ENCODE data around the gene ZFYVE27. TPM values are rescaled to one million over a fixed set of nuclear protein-coding genes. Genes with fewer than 3 reads are reported as not detected.

ZFYVE27 gene
- total RNA-seq, 2 donors from 2014 or later, result 14.8 to 32.6 TPM

DNA sequence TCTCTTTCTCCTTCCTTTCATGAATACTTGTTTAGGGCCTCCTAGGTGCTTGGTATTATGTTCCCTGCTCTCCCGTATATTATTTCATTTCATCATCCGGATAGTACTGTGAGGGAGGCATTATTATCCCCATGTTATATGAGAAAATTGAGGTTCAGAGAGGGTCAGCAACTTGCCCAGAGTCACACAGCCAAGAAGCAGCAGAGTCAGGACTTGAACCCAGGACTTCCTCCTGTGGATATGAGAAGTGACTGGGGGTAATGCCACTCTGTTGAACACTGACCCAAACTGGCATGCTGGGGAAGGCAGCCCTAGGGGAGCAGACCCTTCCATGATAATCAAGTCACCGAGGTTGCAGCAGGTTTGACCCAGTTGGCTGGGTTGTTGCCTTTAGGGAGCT is 43.0 kb downstream of the ZFYVE27 start:
- no peaks in the 10 kb centered on the region for H3K27me3 ChIP-seq
- 75 to 83% methylated on average over 3 of the region's 3 CpGs for WGBS, 2 donors

DNA sequence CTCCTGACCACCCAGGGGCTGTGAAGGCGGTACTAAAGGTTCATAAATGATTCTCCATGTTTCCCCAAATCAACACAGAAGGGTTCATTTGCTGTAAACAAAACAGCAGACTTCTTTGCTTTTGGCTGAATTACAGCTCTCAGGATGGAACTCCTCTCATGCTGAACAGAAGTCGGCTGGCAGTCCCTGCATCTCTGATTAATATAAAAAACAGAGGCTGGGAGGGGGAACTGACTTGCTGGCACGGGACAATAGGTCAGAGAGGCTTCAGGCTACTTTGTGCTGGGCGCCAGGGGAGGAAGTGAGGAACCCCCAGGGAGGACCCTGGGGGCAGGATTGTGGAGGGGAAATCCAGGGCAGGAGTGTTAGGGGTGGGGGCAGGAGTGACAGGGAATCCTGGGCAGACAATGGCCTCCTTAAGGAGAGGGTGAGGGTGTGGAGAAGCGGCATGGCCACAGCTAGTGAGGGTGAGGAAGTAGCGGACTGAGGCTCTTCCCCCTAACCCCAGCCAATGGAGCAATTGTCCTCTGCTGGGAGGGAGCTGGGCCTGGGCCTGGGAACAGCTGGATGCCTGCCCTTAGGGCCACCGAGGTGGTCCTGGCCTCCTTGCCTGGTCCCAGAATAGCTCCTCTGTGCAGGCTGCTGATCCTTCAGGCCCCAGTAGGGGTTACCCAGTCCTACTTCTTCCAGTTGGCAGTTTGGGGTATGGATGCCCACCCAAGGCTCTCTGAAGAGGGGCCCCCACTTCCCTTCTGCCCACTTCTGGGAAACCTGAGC is 44.1 kb downstream of the ZFYVE27 start:
- WGBS, 2 donors, result 39 to 48% methylated on average over 6 to 7 of the region's 7 CpGs
- Histone ChIP-seq H3K4me1 (peaks cover 95% of the 10 kb centered on the region), H3K27ac (peak overlapping the region; percentile 69 to 91 (median 88)), H3K9me3 (no peaks in the 10 kb centered on the region), H3K27me3 (no peaks in the 10 kb centered on the region), H3K36me3 (replicated peaks in 1 of 2; ENCODE audit: insufficient read depth in 1 of 2, low read depth in 2 of 2) (no peaks in the 10 kb centered on the region), H3K4me3 (no peak overlapping the region)
- intact Hi-C loops (cut with DNase I), result no loop called here
- no peak for TF ChIP-seq POLR2A (IDR thresholded peaks at IDR 0.05)
- TF ChIP-seq, protein P1, sequence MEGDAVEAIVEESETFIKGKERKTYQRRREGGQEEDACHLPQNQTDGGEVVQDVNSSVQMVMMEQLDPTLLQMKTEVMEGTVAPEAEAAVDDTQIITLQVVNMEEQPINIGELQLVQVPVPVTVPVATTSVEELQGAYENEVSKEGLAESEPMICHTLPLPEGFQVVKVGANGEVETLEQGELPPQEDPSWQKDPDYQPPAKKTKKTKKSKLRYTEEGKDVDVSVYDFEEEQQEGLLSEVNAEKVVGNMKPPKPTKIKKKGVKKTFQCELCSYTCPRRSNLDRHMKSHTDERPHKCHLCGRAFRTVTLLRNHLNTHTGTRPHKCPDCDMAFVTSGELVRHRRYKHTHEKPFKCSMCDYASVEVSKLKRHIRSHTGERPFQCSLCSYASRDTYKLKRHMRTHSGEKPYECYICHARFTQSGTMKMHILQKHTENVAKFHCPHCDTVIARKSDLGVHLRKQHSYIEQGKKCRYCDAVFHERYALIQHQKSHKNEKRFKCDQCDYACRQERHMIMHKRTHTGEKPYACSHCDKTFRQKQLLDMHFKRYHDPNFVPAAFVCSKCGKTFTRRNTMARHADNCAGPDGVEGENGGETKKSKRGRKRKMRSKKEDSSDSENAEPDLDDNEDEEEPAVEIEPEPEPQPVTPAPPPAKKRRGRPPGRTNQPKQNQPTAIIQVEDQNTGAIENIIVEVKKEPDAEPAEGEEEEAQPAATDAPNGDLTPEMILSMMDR (IDR thresholded peaks at IDR 0.05), result no peak
- DNase-seq (peak in 1 of 4 donors; percentile 18), ATAC-seq (peak; percentile 4)

More for the DNA sequence above, 43.0 kb downstream of the ZFYVE27 start:
- Histone ChIP-seq H3K4me1 (peaks cover 96% of the 10 kb centered on the region), H3K27ac (peak overlapping the region; percentile 45 to 91 (median 88)), H3K9me3 (no peaks in the 10 kb centered on the region), H3K4me3 (no peak overlapping the region), H3K36me3 (replicated peaks in 1 of 2; ENCODE audit: insufficient read depth in 1 of 2, low read depth in 2 of 2) (no peaks in the 10 kb centered on the region)
- DNase-seq (no peak), ATAC-seq (no peak)
- TF ChIP-seq, protein P1 (IDR thresholded peaks at IDR 0.05), result no peak
- TF ChIP-seq POLR2A (IDR thresholded peaks at IDR 0.05), result no peak
- intact Hi-C loops (cut with DNase I), result no loop called here

DNA sequence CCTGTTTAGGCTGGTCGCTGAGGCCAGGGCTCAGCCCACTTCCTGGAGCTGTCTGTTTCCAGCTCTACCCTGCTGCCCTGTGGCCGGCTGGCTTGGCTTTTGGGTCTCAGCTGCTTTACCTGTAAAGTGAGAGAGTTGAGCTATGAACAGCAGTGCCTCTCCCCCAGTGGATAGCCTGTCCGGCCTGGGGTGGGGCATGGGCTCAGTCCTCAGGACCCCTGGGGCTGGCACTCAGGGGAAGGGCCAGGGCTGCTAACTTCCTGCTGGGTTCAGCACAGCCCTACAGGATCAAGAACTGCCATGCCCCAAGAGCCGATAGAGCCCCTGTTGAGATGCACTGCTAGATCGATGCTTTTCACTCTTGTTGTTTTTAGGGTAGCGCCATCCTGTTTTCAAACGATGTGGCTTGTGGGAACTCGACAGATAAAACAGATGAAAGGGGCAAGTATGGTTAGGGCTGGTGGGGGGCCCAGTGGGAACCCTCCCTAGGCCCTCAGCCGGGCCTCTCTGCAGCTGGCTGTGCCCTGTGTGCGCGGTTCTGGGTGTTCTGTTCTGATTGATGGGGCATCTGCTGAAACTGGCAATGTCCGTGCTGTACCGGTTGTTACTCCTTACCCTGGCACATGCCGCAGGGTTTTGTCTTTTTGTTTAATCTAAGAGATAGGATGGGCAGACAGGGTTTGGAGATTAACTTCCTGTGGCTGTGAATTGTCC is 44.8 kb downstream of the ZFYVE27 start:
- intact Hi-C loops (cut with DNase I), result no loop called here
- ATAC-seq (no peak), DNase-seq (no peak)
- Histone ChIP-seq H3K27me3 (no peaks in the 10 kb centered on the region), H3K4me3 (no peak overlapping the region), H3K9me3 (no peaks in the 10 kb centered on the region), H3K36me3 (replicated peaks in 1 of 2; ENCODE audit: insufficient read depth in 1 of 2, low read depth in 2 of 2) (no peaks in the 10 kb centered on the region), H3K4me1 (peaks cover 98% of the 10 kb centered on the region), H3K27ac (peak overlapping the region; percentile 69 to 91 (median 88))
- TF ChIP-seq POLR2A (IDR thresholded peaks at IDR 0.05), result no peak
- TF ChIP-seq, protein P1 (IDR thresholded peaks at IDR 0.05), result no peak
- WGBS, 2 donors, result 14 to 20% methylated on average over 6 to 14 of the region's 14 CpGs

DNA sequence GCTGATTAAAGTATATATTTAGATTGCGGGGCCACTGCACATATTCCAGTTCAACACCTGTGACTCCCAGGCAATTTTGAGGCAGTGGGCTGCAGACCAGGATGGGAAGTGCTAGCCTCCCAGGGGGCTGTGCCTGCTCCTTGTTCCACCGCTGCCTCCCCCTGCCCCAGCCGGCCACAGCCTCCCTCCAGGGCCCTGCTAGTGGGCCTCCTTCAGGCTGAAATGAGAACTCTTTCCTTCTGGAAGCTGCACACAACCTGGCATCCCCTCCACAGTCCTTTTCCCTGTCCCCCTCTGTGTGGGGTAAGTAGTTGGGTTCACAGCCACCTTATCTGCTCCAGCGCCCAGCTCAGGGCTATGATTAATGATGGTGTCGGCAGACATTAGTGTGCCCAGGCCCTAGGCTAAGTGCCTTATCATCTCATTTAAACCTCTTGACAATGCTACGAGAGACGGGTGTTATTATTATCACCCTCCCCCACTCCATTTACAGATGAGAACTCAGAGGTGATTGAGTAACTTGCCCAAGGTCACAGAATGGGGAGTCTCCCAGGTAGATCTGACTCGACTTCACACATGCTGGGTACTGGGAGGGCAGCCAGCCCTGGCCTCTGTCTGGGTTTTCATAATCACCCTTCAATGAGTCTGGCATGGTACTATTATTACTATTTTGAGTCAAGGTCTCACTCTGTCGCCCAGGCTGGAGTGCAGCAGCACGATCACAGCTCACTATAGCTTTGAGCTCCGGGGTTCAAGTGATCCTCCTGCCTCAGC is 45.7 kb downstream of the ZFYVE27 start:
- peak; percentile 85 to 93 (median 90) for DNase-seq
- intact Hi-C loops (cut with DNase I), result no loop called here

More for the DNA sequence above, 45.7 kb downstream of the ZFYVE27 start:
- TF ChIP-seq, protein P1 (IDR thresholded peaks at IDR 0.05), result peak in 4 of 7 experiments; percentile 3 to 33 (median 26)
- TF ChIP-seq POLR2A (IDR thresholded peaks at IDR 0.05), result peak in 2 of 3 donors; percentile 36 to 40
- Histone ChIP-seq H3K27me3 (no peaks in the 10 kb centered on the region), H3K4me1 (peaks cover 98% of the 10 kb centered on the region), H3K27ac (peak overlapping the region; percentile 69 to 91 (median 88)), H3K36me3 (replicated peaks in 1 of 2; ENCODE audit: insufficient read depth in 1 of 2, low read depth in 2 of 2) (no peaks in the 10 kb centered on the region), H3K4me3 (no peak overlapping the region), H3K9me3 (no peaks in the 10 kb centered on the region)
- peak; percentile 82 for ATAC-seq
- WGBS, 2 donors, result 25 to 29% methylated on average over 11 of the region's 11 CpGs

Data from body of pancreas (tissue), 4 donors.